Right cardiac atrium (tissue), 5 donors: Measurements from ENCODE around the gene B3GAT2. TPM values are rescaled to one million over a fixed set of nuclear protein-coding genes. Genes with fewer than 3 reads are reported as not detected.
A peak's percentile ranks its signal among the peaks of the same experiment; 100 is the strongest.
"Not testable (repeated sequence)": the region's sequence is repeated elsewhere in the genome, so short reads cannot be mapped to it uniquely, and the experiment has no call there.

ENCODE experiments used
- ATAC-seq, 2 donors: fragments of 200-7000 bp; cut with Tn5 transposase; one replicate each; pipeline versions ENCODE4 v1.8.0 to v1.9.1; 2020; ENCODE audit warnings: moderate library complexity in 2 of 2, mild to moderate bottlenecking in 1 of 2
- DNase-seq, 3 donors: peaks; one replicate each; pipeline ENCODE4 v3.0.0-alpha.2; 2020
- H3K27ac ChIP-seq: one replicate; pipeline ENCODE4 v1.5.1; 2013; ENCODE audit warnings: mild to moderate bottlenecking, low read length, control low read depth, moderate library complexity
- H3K27me3 ChIP-seq: one replicate; pipeline ENCODE4 v1.6.1; 2013; ENCODE audit not compliant: control insufficient read depth, insufficient read depth
- H3K4me1 ChIP-seq: one replicate; pipeline ENCODE4 v1.6.1; 2013; ENCODE audit warnings: low read length; ENCODE audit not compliant: control insufficient read depth, insufficient read depth
- H3K4me3 ChIP-seq: one replicate; pipeline ENCODE4 v1.5.1; 2013; ENCODE audit warnings: low read length, control low read depth
- H3K9me3 ChIP-seq: one replicate; pipeline ENCODE4 v1.6.1; 2013; ENCODE audit warnings: low read length; ENCODE audit not compliant: control insufficient read depth
- WGBS: extraction: QIAGEN DNeasy Blood & Tissue Kit; methylation state at CpG from one replicate; pipeline ENCODE4 v1.1.7; 2013; 5-methylcytosine and 5-hydroxymethylcytosine counted together
- intact Hi-C, 4 donors: fragments of 100-400 bp; cut with DNase I; formaldehyde crosslinking; loops; one replicate each; pipeline versions ENCODE4 v1.11.0 to v1.14.0; 2022 to 2023
- polyA plus RNA-seq: library from polyadenylated mRNA; stranded (reverse); fragments of 200-250 nt; gene quantifications from one replicate; pipeline ENCODE4 v1.2.3, GENCODE V29; 2013
- total RNA-seq, 4 donors: library from RNA; stranded (reverse); fragmentation: NEBNext Ultra II Directional; extraction: Animal tissue kit (Norgen Biotek cat#: 25700); gene quantifications; one replicate each; pipeline ENCODE4 v1.2.1, GENCODE V29; 2021
- donor health status: healthy with polysubstance abuse.
- donor health status: DM: no; HTN: yes; CAD: no.
- donor health status: DM: no; HTN: no; CAD: no.
- donor health status: DM: no; HTN: yes; CAD: no; lungs with severe emphysema.
- donor health status: DM: yes; HTN: yes; CAD: no.

The B3GAT2 gene
- total and polyA plus RNA-seq, 5 donors = 0.03 to 0.07 (median 0.03) TPM; not detected in 2

GRCh38 chr6:70957284-70957617 lies 391 bp upstream of the B3GAT2 start:
- WGBS = 5% methylated on average over 19 of the region's 19 CpGs
- H3K9me3 ChIP-seq = no peaks in the 10 kb centered on the region
- ATAC-seq = no peak
- no peak overlapping the region for H3K27ac ChIP-seq
- H3K4me3 ChIP-seq = peak overlapping the region; percentile 67
- H3K27me3 ChIP-seq = no peaks in the 10 kb centered on the region
- H3K4me1 ChIP-seq = no peaks in the 10 kb centered on the region
- DNase-seq = peak in 1 of 3 donors; percentile 25
- intact Hi-C loops = no loop called here

- ATAC-seq (peak in 1 of 2 donors; percentile 17), DNase-seq (no peak)
- Histone ChIP-seq H3K9me3 (no peaks in the 10 kb centered on the region), H3K27me3 (no peaks in the 10 kb centered on the region), H3K4me3 (peak overlapping the region; percentile 67), H3K4me1 (no peaks in the 10 kb centered on the region), H3K27ac (no peak overlapping the region)
- under 1% methylated on average over 27 of the region's 27 CpGs for WGBS
- intact Hi-C loops = no loop called here
These were observed 739 bp downstream of the B3GAT2 start for GRCh38 chr6:70956191-70956450.

- Histone ChIP-seq H3K9me3 (no peaks in the 10 kb centered on the region), H3K27me3 (no peaks in the 10 kb centered on the region), H3K27ac (no peak overlapping the region), H3K4me3 (peak overlapping the region; percentile 67), H3K4me1 (no peaks in the 10 kb centered on the region)
- ATAC-seq = peak; percentile 90 to 95
- DNase-seq = peak; percentile 80 to 94 (median 92)
- WGBS = 1% methylated on average over 65 of the region's 65 CpGs
- intact Hi-C loops = no loop called here
These were observed 1.2 kb downstream of the B3GAT2 start for GRCh38 chr6:70955441-70956190.

- WGBS = 32% methylated on average over 14 of the region's 14 CpGs
- intact Hi-C loops = no loop called here
- H3K27me3 ChIP-seq = peaks cover 4% of the 10 kb centered on the region
- DNase-seq = peak in 1 of 3 donors; percentile 19
- H3K4me3 ChIP-seq = no peak overlapping the region
- H3K4me1 ChIP-seq = no peaks in the 10 kb centered on the region
- H3K27ac ChIP-seq = no peak overlapping the region
- no peak for ATAC-seq
- no peaks in the 10 kb centered on the region for H3K9me3 ChIP-seq
These were observed 2.1 kb downstream of the B3GAT2 start for GRCh38 chr6:70954750-70955149.

GRCh38 chr6:70954176-70954575 lies 2.7 kb downstream of the B3GAT2 start:
- no peak for DNase-seq
- no peak for ATAC-seq
- no peak overlapping the region for H3K4me3 ChIP-seq
- H3K9me3 ChIP-seq = no peaks in the 10 kb centered on the region
- H3K27me3 ChIP-seq = peaks cover 4% of the 10 kb centered on the region
- intact Hi-C loops = no loop called here
- H3K27ac ChIP-seq = no peak overlapping the region
- WGBS = 42% methylated on average over 3 of the region's 3 CpGs
- no peaks in the 10 kb centered on the region for H3K4me1 ChIP-seq

- Histone ChIP-seq H3K4me3 (no peak overlapping the region), H3K9me3 (no peaks in the 10 kb centered on the region), H3K27ac (no peak overlapping the region), H3K27me3 (peaks cover 4% of the 10 kb centered on the region), H3K4me1 (no peaks in the 10 kb centered on the region)
- intact Hi-C loops = no loop called here
- DNase-seq = no peak
- WGBS = 78% methylated on average over 3 of the region's 3 CpGs
- ATAC-seq = no peak
These were observed 4.2 kb downstream of the B3GAT2 start for GRCh38 chr6:70952608-70953165.

- H3K4me1 ChIP-seq, H3K9me3 ChIP-seq, DNase-seq, H3K27me3 ChIP-seq, H3K4me3 ChIP-seq, intact Hi-C loops, H3K27ac ChIP-seq, ATAC-seq: not testable (repeated sequence)
- WGBS = 89% methylated on average over 10 of the region's 10 CpGs
These were observed 12.5 kb downstream of the B3GAT2 start for GRCh38 chr6:70944321-70944720.

GRCh38 chr6:70933853-70934252 lies 23.0 kb downstream of the B3GAT2 start:
- intact Hi-C loops = no loop called here
- Histone ChIP-seq H3K27me3 (no peaks in the 10 kb centered on the region), H3K9me3 (no peaks in the 10 kb centered on the region), H3K4me1 (no peaks in the 10 kb centered on the region), H3K4me3 (no peak overlapping the region), H3K27ac (no peak overlapping the region)
- DNase-seq (no peak), ATAC-seq (no peak)
- WGBS = 65% methylated on average over 3 of the region's 3 CpGs

GRCh38 chr6:70905742-70906141 lies 51.1 kb downstream of the B3GAT2 start:
- Histone ChIP-seq H3K27ac (no peak overlapping the region), H3K4me3 (no peak overlapping the region), H3K27me3 (no peaks in the 10 kb centered on the region), H3K9me3 (no peaks in the 10 kb centered on the region), H3K4me1 (no peaks in the 10 kb centered on the region)
- no peak for DNase-seq
- ATAC-seq = no peak
- 71% methylated on average over 1 of the region's 1 CpG for WGBS
- intact Hi-C loops = no loop called here

GRCh38 chr6:70903665-70904452 lies 53.0 kb downstream of the B3GAT2 start:
- ATAC-seq = no peak
- WGBS = 77% methylated on average over 2 of the region's 2 CpGs
- no peak for DNase-seq
- intact Hi-C loops = no loop called here
- H3K9me3 ChIP-seq = no peaks in the 10 kb centered on the region
- no peak overlapping the region for H3K27ac ChIP-seq
- no peak overlapping the region for H3K4me3 ChIP-seq
- no peaks in the 10 kb centered on the region for H3K4me1 ChIP-seq
- no peaks in the 10 kb centered on the region for H3K27me3 ChIP-seq

- no peak overlapping the region for H3K4me3 ChIP-seq
- H3K9me3 ChIP-seq = no peaks in the 10 kb centered on the region
- intact Hi-C loops = no loop called here
- H3K27me3 ChIP-seq = no peaks in the 10 kb centered on the region
- no peak for DNase-seq
- 83% methylated on average over 3 of the region's 3 CpGs for WGBS
- ATAC-seq = no peak
- H3K27ac ChIP-seq = no peak overlapping the region
- no peaks in the 10 kb centered on the region for H3K4me1 ChIP-seq
These were observed 55.5 kb downstream of the B3GAT2 start for GRCh38 chr6:70901324-70901723.
